GM21723 (cell line): ENCODE results near the gene CARD14.
"Not testable (repeated sequence)": the region's sequence is repeated elsewhere in the genome, so short reads cannot be mapped to it uniquely, and the experiment has no call there.

Experiments used
- ATAC-seq: cut with Tn5 transposase; IDR thresholded peaks from one replicate; pipeline ENCODE4 v1.9.1; 2021; ENCODE audit warnings: mild to moderate bottlenecking, moderate library complexity; ENCODE audit not compliant: unreplicated experiment

CARD14 gene

DNA sequence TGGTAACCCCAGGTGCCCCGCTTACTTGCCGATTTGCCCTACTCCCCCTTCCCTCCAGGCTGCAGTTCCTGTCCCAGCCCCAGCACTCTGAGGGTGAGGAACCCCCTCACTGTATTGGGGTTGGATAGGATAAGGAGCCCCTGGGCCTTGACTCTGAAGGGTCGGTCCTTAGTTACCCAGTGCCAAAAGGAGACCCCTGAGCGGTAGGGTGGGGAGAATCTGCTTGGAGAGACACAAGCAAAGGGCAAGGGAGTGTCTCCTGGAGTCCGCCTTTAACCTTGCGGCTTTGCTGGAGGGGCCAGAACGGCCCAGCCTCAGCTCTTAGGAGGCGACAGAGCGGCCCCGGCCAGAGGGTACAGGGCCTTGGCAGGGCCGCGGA, 13.0 kb downstream of the CARD14 start:
- no peak for ATAC-seq

DNA sequence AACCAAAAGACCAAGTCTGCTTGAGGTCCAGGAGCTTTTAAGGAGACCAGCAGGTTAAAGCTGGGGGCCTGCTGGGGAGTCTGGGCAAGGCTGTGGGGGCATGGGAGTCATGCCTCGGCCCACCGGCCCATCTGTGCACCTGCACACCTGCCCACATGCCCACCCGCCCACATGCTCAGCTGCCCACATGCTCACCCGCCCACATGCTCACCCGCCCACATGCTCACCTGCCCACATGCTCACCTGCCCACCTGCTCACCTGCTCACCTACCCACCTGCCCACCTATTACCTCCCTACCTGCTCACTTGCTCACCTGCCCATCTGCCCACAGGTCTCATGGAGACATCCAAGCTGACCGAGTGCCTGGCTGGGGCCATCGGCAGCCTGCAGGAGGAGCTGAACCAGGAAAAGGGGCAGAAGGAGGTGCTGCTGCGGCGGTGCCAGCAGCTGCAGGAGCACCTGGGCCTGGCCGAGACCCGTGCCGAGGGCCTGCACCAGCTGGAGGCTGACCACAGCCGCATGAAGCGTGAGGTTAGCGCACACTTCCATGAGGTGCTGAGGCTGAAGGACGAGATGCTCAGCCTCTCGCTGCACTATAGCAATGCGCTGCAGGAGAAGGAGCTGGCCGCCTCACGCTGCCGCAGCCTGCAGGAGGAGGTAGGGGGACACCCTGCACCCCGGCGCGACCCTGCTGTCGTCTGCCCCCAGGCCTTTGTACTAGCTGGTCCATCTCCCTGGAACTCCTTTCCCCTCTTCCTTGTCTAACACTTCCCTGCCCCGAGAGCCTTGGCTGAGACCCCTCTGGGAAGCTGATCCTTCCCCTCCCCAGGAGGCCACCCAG, 14.0 kb downstream of the CARD14 start:
- no peak for ATAC-seq

DNA sequence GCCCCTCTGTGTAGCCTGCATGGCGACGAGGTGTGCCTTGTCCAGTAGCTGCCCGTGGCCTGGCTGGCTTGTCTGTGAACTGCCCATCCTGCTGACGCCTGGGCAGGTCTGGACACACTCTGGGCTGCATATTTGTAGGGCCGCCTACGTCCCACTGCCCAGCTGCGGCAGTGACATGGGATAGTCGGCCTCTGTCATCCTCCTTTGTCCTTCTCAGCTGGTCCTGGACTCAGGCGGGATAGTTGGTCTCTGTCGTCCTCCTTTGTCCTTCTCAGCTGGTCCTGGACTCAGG, 14.5 kb downstream of the CARD14 start:
- ATAC-seq: no peak

DNA sequence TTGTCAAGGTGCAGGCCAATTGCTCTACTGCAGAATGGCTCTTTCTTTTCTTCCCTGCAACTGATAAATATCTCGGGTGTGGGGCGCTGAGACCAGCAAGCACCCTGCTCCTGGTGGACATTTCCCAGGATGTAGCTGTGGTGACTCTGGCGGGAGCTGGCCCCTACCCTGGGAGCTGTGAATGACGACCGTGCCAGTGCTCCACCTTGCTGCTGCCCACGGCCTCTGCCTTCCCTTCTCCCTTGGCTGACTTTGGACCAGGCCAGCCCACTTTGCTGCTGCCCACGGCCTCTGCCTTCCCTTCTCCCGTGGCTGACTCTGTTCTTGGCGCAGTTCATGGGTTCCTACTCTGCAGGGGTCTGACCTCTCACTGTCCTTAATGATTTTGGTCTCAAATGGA, 16.1 kb downstream of the CARD14 start:
- no peak for ATAC-seq

DNA sequence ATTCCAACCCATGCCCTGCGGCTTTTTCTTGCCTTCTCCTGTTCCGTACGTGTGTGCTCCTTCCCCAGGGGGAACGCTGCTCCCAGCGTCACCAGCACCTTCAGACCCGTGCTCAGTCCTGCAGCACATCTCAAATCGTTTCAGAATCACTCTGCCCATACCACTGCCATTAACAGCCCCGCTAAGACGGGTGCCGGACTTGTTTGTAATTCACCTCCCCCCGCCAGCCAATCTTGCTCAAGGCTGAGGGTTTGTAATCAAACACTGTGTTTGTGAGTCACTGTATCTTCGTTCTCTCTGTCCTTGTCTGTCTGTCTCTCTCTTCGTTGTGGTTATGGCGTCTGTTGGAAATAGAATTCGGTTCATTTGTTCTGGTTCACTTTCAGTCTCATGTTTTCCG, 17.3 kb downstream of the CARD14 start:
- ATAC-seq: no peak

DNA sequence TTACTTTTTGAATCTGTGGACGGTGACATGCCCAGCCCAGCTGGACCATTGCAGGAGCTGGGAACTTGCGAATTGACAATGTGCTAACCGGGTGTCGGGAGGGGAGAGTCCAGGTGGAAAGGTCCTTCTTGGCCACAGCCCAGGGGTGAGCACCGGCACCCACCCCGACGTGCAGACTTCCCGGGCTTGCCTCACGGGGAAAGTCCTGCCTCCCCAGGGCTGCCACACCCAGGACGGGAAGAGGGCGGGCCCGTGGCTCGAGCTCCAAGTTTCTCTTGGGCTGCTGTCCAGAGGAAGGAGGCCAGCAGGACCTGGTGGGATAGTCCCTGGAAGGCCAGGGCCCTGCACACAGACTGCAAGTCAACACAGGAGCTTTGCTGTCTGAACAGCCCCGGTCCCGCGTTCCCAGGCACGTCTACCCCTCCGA, 17.7 kb downstream of the CARD14 start:
- no peak for ATAC-seq

- ATAC-seq: no peak
These were observed 19.8 kb downstream of the CARD14 start for GRCh38 chr17:80189611-80190010.

DNA sequence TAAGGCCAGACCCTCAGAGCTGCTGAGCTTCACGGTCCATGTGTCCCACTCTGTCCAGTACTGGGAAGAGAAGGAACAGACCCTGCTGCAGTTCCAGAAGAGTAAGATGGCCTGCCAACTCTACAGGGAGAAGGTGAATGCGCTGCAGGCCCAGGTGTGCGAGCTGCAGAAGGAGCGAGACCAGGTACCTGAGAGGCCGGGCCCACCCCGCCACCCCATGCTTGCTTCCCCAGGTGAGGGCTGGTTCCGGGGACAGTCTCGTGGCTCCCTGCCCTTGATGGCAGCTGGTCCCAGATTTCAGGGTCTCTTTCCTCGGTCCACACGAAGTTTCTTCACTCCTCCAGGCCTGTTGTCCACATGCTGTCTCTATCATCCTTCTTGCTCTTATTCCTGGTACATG, 20.9 kb downstream of the CARD14 start:
- no peak for ATAC-seq

GRCh38 chr17:80191192-80191591, 21.4 kb downstream of the CARD14 start:
- ATAC-seq: no peak

GRCh38 chr17:80191865-80192661, 22.2 kb downstream of the CARD14 start:
- ATAC-seq: no peak

- no peak for ATAC-seq
These were observed 25.3 kb downstream of the CARD14 start for GRCh38 chr17:80195141-80195540.

GRCh38 chr17:80195671-80196529, 26.1 kb downstream of the CARD14 start:
- ATAC-seq: no peak

DNA sequence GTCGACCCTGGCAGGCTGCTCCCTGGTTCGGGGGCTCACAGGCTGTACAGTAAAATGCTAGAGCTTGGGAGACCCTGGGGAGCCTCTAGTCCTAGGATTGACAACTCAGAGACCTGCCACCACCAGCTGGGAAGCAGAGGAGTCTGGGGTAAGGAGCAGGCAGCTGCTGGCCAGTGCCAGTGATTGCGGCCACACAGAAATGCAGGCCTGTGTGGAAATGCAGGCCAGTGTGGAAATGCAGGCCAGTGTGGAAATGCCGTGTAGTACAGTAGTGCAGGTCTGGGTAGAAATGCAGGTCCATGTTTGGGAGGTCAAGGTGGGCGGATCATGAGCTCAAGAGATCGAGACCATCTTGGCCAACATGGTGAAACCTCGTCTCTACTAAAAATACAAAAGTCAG, 26.8 kb downstream of the CARD14 start:
- ATAC-seq: no peak

DNA sequence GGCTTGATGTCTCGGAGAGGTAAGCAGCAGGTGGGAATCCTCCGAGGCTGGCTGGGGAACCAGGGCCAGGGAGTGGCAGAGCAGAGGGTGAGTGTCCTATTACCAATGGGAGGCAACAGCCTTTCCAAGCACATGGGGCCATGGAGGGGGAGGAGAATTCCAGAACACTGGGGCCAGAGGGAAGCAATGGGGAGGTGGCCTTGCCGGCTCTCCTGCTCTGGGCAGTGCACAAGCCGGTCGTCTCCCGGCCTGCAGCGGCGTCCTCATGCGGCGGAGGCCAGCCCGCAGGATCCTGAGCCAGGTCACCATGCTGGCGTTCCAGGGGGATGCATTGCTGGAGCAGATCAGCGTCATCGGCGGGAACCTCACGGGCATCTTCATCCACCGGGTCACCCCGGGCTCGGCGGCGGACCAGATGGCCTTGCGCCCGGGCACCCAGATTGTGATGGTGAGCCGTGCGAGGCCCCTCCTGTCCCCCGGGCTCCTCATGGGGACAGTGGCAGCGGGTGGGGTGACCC, 28.4 kb downstream of the CARD14 start:
- ATAC-seq: no peak

DNA sequence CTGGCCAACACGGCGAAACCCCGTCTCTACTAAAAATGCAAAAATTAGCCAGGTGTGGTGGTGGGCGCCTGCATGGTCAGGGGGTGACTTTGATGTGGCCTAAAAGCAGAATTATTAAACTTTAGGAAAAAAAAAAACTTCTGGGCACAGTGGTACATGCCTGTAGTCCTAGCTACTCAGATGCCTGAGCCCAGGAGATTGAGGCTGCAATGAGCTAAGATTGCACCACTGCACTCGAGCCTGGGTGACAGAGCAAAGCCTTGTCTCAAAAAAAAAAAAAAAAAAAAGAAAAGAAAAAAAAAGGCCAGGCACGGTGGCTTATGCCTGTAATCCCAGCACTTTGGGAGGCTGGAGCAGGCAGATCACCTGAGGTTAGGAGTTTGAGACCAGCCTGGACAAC, 29.5 kb downstream of the CARD14 start:
- not testable (repeated sequence) for ATAC-seq

- no peak for ATAC-seq
These were observed 31.6 kb downstream of the CARD14 start for GRCh38 chr17:80201446-80201845.

- no peak for ATAC-seq
These were observed 32.4 kb downstream of the CARD14 start for GRCh38 chr17:80202197-80202596.

DNA sequence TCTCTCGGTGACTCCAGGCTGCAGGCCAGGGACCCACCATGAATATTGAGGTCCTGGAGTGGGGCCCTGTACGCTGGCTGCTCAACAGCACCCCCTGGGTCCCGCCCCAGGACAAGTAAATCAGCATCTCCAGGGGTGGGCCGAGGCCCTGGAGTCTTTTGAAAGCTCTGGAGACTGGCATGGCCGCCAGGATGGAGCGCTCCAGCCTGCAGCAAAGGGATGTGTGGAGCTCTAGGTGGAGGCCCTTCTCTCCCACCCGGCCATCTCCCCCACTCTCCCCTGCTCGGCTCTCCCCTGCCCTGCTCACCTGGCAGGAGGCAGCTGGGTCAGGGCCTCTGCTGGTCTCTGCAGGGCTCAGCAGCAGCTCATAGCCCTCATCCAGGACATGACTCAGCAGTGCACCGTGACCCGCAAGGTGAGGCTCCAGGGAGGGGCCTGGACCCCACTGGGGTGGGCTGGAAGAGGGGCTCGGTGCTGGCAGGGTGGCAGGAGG, 33.7 kb downstream of the CARD14 start:
- no peak for ATAC-seq

DNA sequence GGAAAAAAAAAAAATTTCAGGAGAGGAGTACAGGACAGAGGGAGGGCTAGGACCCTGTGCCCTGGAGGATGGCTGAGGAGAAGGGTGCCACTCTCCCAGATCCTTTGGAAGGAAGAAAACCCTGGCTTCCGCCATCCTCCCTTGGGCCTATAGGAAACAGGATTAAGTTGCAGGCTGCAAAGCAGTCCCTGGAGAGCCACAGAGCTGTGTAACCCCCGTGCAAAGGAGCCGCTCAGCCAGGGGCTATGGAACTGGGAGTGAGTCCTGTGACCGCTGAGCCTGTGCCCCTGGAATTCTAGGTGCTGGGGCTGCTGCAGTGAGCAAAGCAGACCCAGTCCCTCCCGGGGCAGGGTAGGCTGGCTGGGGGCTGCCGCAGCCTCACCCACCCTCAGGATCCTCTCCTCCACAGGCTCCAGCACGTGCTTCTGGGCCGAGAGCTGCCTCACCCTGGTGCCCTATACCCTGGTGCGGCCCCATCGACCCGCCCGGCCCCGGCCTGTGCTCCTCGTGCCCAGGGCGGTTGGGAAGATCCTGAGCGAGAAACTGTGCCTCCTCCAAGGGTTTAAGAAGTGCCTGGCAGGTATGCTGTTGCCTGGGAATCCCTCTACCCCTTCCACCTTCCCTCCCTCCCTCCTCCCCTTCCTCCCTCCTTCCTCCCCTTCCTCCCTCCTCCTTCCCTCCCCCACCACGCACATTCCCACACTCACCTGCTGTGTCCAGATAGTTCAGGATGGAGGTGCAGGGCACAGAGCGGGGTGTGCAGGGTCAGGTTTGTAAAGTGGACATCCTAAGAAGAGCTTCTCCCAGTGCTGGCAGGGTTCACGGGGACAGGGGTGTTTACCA, 35.0 kb downstream of the CARD14 start:
- no peak for ATAC-seq

GRCh38 chr17:80205811-80206210, 36.0 kb downstream of the CARD14 start:
- ATAC-seq: no peak
